GM18951 (cell line): ENCODE data around the gene FOXK2.
"Not testable (repeated sequence)": the region's sequence is repeated elsewhere in the genome, so short reads cannot be mapped to it uniquely, and the experiment has no call there.

Experiments used
- POLR2A ChIP-seq: IDR thresholded peaks from 4 replicates; pipeline ENCODE4 v1.6.1; 2011; ENCODE audit warnings: mild to moderate bottlenecking; ENCODE audit not compliant: insufficient read length, insufficient read depth; ENCODE audit errors: extremely low read depth
- in situ Hi-C: fragments of 300-500 bp; cut with MboI; formaldehyde crosslinking; loops from one replicate; pipeline ENCODE4 v1.12.0; 2022; ENCODE audit warnings: low sequenced_read_pairs, mixed read lengths, inconsistent platforms; ENCODE audit not compliant: unreplicated experiment

Gene FOXK2

DNA sequence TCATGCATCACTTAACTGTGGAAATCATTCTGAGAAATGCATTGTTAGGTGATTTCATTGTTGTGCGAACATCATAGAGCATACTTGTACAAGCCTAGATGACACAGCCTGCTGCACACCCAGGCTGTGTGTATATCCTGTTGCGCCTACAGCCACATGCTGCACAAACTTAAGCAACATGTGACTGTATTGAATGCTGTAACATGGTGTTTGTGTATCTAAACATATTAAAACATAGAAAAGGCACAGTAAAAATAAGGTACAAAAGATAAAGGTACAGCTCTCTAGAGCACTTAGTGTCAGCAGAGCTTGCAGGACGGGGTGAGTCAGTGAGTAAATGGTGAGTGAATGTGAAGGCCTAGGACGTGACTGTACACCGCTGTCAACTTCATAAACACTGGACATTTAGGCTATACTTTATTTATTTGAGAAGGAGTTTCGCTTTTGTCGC, 11.9 kb downstream of the FOXK2 start:
- TF ChIP-seq POLR2A = no peak
- in situ Hi-C loops = no loop called here

DNA sequence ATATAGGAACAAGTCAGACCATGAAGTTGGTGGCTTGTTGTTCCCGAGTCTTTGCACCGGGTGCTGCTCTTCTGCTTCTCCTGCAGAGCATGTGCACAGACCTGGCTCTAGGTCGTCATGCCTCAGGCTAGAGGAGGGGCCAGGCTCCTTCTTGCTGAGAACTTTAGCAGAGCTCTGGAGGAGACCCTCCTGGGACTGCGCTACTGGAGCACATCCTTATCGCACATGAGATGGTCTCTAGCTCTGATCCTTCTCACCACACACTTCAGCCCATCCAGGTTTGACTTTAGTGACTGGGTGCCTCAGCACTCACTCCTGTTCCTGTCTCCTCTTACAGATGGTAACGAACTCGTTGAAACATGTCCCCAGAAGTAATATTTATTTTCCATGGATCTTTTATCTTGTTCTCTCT, 14.9 kb downstream of the FOXK2 start:
- TF ChIP-seq POLR2A = no peak
- in situ Hi-C loops = no loop called here

DNA sequence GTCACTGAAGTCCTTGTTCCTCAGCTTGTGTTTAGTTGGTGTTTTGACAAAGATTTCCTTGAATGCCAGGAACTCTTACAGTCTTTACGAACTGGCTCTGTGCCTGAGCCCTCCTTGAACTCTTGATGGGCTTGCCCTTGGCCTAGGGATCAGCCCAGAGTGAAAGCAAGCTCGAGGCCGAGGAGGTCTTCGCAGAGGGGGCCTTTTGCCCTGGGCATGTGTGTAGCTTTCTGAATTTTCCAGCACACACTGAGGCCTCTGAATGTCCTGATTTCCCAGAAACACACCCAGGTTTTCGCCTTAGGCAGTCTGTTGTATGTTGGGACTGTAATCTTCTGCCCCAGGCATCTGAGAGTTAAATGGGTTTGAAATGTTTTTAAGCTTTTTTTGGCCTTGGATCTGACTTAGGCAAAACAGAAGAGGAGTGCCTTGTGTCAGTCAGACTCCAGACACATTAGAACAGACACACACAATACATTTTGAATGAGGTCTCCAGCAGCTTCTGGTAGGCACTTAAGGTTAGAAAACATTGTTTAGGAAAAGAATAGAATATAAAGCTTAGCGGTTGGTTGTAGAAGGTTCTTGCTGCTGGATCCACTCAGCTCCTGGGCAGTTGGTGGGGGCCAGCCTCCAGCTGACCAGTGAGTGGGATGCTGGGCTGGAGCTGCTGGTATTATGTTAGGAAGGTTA, 17.1 kb downstream of the FOXK2 start:
- in situ Hi-C loops = no loop called here

DNA sequence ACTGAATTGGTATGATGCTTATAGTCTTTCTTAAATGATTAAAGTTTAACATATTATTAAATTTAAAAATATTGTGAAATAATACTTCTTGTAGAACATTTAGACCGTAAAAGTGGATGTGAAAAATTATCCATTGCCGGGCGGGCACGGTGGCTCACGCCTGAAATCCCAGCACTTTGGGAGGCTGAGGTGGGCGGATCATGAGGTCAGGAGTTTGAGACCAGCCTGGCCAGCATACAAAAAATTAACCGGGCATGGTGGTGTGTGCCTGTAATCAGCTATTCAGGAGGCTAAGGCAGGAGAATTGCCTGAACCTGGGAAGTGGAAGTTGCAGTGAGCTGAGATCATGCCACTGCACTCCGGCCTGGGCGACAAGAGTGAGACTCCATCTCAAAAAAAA, 17.7 kb downstream of the FOXK2 start:
- in situ Hi-C loops = not testable (repeated sequence)

More for the DNA sequence above, 17.1 kb downstream of the FOXK2 start:
- TF ChIP-seq POLR2A = no peak

DNA sequence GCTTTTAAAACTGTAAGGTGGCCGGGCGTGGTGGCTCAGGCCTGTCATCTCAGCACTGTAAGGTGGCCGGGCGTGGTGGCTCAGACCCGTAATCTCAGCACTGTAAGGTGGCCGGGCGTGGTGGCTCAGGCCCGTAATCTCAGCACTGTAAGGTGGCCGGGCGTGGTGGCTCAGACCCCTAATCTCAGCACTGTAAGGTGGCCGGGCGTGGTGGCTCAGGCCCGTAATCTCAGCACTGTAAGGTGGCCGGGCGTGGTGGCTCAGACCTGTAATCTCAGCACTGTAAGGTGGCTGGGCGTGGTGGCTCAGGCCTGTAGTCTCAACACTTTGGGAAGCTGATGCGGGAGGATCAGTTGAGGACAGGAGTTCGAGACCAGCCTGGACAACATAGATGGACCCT, 19.5 kb downstream of the FOXK2 start:
- in situ Hi-C loops = not testable (repeated sequence)

DNA sequence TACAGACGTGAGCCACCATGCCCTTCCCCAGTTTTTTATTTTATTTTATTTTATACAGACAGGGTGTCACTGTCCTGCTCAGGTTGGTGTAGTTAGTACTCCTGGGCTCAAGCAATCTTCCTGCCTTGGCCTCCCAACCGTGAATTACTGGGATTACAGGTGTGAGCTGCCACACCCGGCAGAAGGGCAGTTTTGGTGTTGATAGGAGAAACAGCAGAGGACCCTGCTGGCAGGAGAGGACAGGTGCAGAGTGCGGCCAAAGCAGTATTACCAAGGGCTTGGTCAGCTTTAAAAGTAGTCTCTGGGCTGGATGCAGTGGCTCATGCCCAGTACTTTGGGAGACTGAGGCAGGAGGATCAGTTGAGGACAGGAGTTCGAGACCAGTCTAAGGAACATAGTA, 22.9 kb downstream of the FOXK2 start:
- in situ Hi-C loops = no loop called here
- TF ChIP-seq POLR2A = no peak

DNA sequence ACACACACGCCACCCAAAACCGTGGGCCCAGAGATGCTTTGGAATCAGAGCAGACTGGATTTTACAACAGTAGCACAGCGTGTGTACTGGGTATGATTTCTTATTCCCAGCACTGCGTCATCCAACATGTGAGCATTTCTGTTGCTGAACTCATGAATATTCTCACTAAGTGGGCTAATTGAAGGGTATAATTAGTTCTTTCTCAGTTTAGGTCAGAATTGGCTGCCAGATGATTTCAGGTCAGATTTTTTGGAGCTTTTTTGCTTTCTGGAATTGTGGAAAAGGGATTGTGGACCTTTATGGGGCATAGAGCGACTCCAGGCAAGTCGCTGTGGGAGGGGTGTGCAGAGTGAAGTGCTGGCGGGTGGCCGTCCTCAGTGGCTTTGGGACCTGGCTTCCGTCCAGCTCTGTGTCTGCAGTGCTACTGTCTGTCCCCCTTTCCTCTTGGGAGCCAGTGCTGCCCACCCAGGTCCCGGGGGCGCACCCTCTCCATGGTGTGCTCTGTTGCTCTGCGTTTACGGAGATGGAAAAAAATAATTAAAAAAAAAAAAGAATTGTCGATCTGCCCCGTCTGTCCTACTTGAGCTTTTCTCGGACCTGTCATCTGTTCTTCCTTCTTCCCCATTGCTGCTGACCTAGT, 25.0 kb downstream of the FOXK2 start:
- in situ Hi-C loops = no loop called here
- no peak for TF ChIP-seq POLR2A

DNA sequence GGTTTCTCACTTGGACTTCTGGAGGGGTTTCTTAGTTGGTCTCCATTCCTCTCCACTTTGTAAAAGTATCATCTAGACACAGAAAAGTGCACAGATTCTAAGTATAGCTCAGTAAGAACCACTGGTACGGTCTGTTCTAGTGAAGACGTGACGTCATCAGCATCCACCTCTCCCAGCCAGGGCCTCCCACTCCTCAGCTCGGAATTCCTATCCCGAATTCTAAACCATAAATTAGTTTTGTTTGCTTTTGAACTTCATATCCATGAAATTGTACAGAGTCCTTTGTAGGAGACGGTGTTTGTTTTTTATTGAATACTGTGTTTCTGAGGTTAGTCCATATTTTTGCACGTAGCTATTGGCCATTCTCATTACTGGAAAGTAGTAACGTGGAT, 25.5 kb downstream of the FOXK2 start:
- no peak for TF ChIP-seq POLR2A
- in situ Hi-C loops = no loop called here

DNA sequence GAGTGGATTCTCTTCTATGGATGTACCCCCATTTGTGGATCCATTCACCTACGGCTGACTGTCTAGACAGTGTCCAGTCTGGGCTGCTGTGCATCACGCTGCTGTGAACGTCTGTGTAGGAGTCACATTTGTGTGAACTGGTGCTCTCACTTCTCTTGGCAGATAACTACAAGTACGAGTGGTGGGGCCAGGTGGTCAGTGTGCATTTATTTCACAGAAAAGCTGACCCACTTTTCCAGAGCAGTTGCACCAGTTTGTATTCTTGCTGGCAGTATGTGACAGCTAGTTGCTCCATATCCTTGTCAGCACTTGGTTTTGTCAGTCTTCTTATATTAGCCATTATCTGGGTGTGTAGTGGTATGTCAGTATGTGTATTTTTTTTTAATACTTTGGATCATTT, 28.4 kb downstream of the FOXK2 start:
- in situ Hi-C loops = no loop called here
- TF ChIP-seq POLR2A = no peak

DNA sequence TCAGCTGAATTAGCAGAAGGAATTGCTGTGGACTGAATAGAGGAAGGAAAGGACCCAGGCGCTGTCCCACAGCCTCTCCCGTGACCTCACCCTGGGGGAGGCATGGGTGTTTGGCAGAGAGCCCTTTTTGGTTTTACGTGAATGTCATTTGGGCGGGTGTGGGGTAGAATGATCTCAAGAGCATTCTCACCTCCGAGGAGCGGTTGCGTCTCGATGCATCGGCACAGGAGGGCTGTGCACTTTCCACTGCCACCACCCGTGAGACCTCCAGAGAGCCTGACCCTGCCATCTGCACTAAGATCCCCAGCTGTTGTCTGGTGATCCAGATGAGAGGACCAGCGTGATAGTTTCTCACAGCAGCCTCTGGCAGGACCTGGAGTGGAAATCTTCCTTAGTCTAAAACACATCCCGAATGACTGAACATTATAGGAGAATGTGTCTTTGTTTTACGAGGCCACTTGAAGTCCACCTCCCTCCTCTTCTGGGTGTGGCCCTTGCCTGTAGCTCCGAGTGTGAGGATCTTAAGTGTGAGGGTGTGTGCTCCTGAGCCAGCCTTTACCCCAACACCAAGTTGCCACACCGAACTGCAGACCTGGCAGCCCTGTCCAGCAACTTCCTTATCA, 29.3 kb downstream of the FOXK2 start:
- no peak for TF ChIP-seq POLR2A
- in situ Hi-C loops = no loop called here

DNA sequence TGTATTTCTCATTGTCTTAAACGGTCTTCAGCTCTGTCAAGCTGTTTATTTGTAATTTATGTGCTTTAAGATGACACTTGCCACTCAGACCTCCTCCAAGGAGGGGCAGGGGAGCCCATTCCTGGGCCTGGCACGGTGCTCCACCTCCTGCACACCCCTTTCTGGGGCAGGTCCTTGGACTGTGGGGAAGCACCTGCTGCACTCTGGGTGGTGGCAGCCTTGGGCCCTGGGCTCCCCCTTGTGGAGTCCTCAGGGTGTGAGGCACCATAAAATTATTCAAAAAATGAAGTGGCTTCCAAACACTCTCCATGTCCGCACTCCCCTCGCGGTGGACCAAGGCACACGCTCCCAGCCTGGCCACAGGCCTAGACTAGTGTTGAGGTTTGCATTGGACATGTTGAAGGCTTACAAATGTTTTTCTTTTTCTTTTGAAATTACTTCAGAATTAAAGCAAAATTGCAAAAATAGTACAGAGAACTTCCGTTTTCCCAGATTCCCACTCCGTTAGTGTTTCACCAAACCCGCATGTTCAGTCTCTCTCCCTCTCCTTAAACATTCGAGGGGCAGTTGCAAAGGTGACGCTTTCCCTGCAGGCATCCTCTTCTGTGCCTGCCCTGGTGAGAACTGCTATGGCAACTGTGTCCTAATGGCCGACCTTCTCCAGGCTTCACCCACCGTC, 32.4 kb downstream of the FOXK2 start:
- in situ Hi-C loops = no loop called here
- TF ChIP-seq POLR2A = no peak

DNA sequence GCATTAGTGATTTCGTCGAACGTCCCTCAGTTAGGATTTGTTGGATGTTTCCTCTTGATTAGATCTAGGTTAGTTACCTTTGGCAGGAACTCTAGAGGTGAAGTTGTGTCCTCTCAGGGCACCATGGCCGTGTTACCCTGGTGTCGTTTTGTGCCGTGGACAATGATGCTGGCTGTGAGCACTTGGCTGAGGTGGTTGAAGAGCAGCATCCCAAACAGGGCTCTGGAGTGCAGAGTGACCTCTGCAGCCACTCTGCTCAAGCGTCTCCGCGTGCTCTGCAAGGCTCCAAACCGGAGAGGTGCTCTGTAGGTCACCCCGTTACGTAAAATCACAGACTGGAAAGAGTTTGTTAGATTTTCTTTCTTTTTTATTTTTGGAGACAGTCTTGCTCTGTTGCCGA, 33.0 kb downstream of the FOXK2 start:
- in situ Hi-C loops = no loop called here
- TF ChIP-seq POLR2A = no peak

DNA sequence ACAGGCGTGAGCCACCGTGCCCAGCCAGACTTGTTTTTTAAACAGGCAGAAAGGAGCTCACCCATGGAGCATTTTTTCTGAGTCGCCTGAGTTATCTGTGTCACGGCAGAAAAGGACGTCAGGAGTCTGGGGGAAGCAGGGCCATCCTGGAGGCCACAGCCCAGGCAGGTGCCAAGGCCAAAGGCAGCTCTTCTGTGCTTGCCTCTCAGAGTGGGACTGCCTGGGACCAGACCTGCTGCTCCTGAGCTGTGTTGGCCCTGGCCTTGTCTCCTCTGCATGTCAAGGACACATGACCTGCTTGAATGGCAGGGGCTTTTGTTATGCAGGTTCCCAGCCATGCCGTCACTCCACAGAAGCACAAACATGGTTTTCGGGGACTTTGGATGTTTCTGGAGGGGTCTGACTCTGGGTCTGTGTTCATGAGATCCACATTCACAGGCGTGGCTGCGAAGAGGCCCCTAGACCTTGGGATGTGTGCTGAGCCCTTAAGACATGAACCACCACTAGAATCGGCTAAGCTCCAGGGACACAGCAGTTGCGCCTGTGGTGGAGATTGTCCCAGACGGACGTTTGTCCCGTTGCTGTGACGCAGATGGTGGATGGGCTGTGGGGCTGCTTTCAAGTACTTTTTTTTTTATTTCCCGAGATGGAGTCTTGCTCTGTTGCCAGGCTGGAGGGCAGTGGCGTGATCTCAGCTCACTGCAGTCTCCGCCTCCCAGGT, 33.8 kb downstream of the FOXK2 start:
- TF ChIP-seq POLR2A = no peak
- in situ Hi-C loops = no loop called here

DNA sequence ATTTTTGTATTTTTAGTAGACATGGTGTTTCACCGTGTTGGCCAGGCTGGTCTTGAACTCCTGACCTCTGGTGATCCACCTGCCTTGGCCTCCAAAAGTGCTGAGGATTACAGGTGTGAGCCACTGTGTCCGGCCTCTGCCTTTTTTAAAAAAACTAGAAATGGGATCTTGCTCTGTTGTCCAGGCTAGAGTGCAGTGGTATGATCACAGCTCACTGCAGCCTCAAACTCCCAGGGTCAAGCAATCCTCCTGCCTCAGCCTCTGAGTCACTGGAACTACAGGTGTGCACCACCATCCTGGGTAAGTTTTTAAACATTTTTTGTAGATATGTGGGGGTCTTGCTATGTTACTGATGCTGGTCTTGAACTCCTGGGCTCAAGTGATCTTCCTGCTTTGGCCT, 38.0 kb downstream of the FOXK2 start:
- in situ Hi-C loops = not testable (repeated sequence)
